ENCODE measurements around the gene SCN11A.
A peak's percentile ranks its signal among the peaks of the same experiment; 100 is the strongest.

Gene SCN11A

GRCh38 chr3:39051649-39052561 lies at the start of gene SCN11A, which contains the start of gene WDR48:
SCN11A (minus strand) TSS chr3:39051944; CDS start chr3:38950362, 101,582 bp downstream.
WDR48 (plus strand) TSS chr3:39052016; CDS start chr3:39052026, 10 bp downstream.
- peak; percentile 57 for DNase-seq (ENCODE audit: low read depth)

GRCh38 chr3:39101022-39101689 lies 49.4 kb upstream of the SCN11A start:
- DNase-seq (ENCODE audit: low read depth) = no peak

GRCh38 chr3:39100500-39100886 lies 48.7 kb upstream of the SCN11A start:
- DNase-seq (ENCODE audit: low read depth) = no peak

GRCh38 chr3:39099738-39100499 lies 48.2 kb upstream of the SCN11A start:
- no peak for DNase-seq (ENCODE audit: low read depth)

- DNase-seq (ENCODE audit: low read depth) = no peak
Observed at GRCh38 chr3:39099242-39099641, 47.5 kb upstream of the SCN11A start.

GRCh38 chr3:39098473-39099000 lies 46.8 kb upstream of the SCN11A start:
- DNase-seq (ENCODE audit: low read depth) = no peak

- no peak for DNase-seq (ENCODE audit: low read depth)
Observed at GRCh38 chr3:39097716-39098472, 46.1 kb upstream of the SCN11A start.

- no peak for DNase-seq (ENCODE audit: low read depth)
Observed at GRCh38 chr3:39096775-39097174, 45.0 kb upstream of the SCN11A start.

GRCh38 chr3:39095778-39096177 lies 44.0 kb upstream of the SCN11A start:
- no peak for DNase-seq (ENCODE audit: low read depth)

- DNase-seq (ENCODE audit: low read depth) = no peak
Observed at GRCh38 chr3:39094851-39095677, 43.3 kb upstream of the SCN11A start.

GRCh38 chr3:39090922-39091321 lies 39.2 kb upstream of the SCN11A start:
- DNase-seq (ENCODE audit: low read depth) = no peak

- DNase-seq (ENCODE audit: low read depth) = no peak
Observed at GRCh38 chr3:39088889-39089288, 37.1 kb upstream of the SCN11A start.

GRCh38 chr3:39088456-39088855 lies 36.7 kb upstream of the SCN11A start:
- no peak for DNase-seq (ENCODE audit: low read depth)

- no peak for DNase-seq (ENCODE audit: low read depth)
Observed at GRCh38 chr3:39086144-39086543, 34.4 kb upstream of the SCN11A start.

- no peak for DNase-seq (ENCODE audit: low read depth)
Observed at GRCh38 chr3:39082666-39083313, 31.0 kb upstream of the SCN11A start.

- DNase-seq (ENCODE audit: low read depth) = no peak
Observed at GRCh38 chr3:39080026-39080425, 28.3 kb upstream of the SCN11A start.

GRCh38 chr3:39079530-39079929 lies 27.8 kb upstream of the SCN11A start:
- DNase-seq (ENCODE audit: low read depth) = no peak

GRCh38 chr3:39075910-39076309 lies 24.2 kb upstream of the SCN11A start:
- no peak for DNase-seq (ENCODE audit: low read depth)

GRCh38 chr3:39068556-39068955 lies 16.8 kb upstream of the SCN11A start:
- no peak for DNase-seq (ENCODE audit: low read depth)

GRCh38 chr3:39067286-39067685 lies 15.5 kb upstream of the SCN11A start:
- no peak for DNase-seq (ENCODE audit: low read depth)
